Fibroblast of lung (primary cell): Measurements from ENCODE around the gene TBC1D23. TPM values are rescaled to one million over a fixed set of nuclear protein-coding genes. Genes with fewer than 3 reads are reported as not detected.
A peak's percentile ranks its signal among the peaks of the same experiment; 100 is the strongest.

ENCODE experiments used
- DNase-seq, 2 donors: peaks; one replicate each; pipeline versions ENCODE4 v3.0.0 to v3.0.0-alpha.2; 2010; ENCODE audit warnings: low read depth in 2 of 2
- H2AFZ ChIP-seq: 2 replicates; pipeline ENCODE4 v1.5.1; 2012; ENCODE audit warnings: low read length, control low read depth, inconsistent platforms
- H3K27ac ChIP-seq: 2 replicates; pipeline ENCODE4 v1.5.1; 2011; ENCODE audit warnings: low read length, control low read depth; ENCODE audit not compliant: insufficient read depth
- H3K27me3 ChIP-seq: 2 replicates; pipeline ENCODE4 v1.5.1; 2011; ENCODE audit warnings: mild to moderate bottlenecking, low read length; ENCODE audit not compliant: control insufficient read depth, insufficient read depth
- H3K36me3 ChIP-seq: 2 replicates; pipeline ENCODE4 v1.5.1; 2011; ENCODE audit warnings: low read length; ENCODE audit not compliant: control insufficient read depth, insufficient read depth
- H3K4me1 ChIP-seq: 2 replicates; pipeline ENCODE4 v1.5.1; 2011; ENCODE audit warnings: low read length; ENCODE audit not compliant: control insufficient read depth, insufficient read depth; ENCODE audit errors: extremely low read depth
- H3K4me2 ChIP-seq: 2 replicates; pipeline ENCODE4 v1.5.1; 2011; ENCODE audit warnings: low read length, control low read depth; ENCODE audit not compliant: insufficient read depth; ENCODE audit errors: extremely low read depth
- H3K4me3 ChIP-seq, 4 experiments: fragments of 200-600 bp in 1 of 4; sonication (generic) in 1 of 4; replicated peaks in 1 of 4; 2 replicates each; pipeline ENCODE4 v1.5.1; 2011 to 2016; ENCODE audit warnings: low read length in 4 of 4, low read depth in 3 of 4, mild to moderate bottlenecking in 3 of 4, control low read depth in 2 of 4, inconsistent platforms in 1 of 4, mixed read lengths in 1 of 4; ENCODE audit not compliant: insufficient read depth in 1 of 4; ENCODE audit errors: control extremely low read depth in 1 of 4
- H3K79me2 ChIP-seq: 2 replicates; pipeline ENCODE4 v1.5.1; 2012; ENCODE audit warnings: mild to moderate bottlenecking, low read length, inconsistent platforms; ENCODE audit not compliant: control insufficient read depth, insufficient read depth
- H3K9ac ChIP-seq: 2 replicates; pipeline ENCODE4 v1.5.1; 2011; ENCODE audit warnings: mild to moderate bottlenecking, low read length, control low read depth; ENCODE audit not compliant: insufficient read depth
- H3K9me3 ChIP-seq: 2 replicates; pipeline ENCODE4 v1.5.1; 2012; ENCODE audit warnings: low read depth, low read length; ENCODE audit not compliant: control insufficient read depth, insufficient read depth
- H4K20me1 ChIP-seq: 2 replicates; pipeline ENCODE4 v1.5.1; 2011; ENCODE audit warnings: low read length; ENCODE audit not compliant: control insufficient read depth, insufficient read depth; ENCODE audit errors: extremely low read depth
- CTCF ChIP-seq, 2 donors: IDR thresholded peaks in 1 of 2; conservative IDR thresholded peaks in 1 of 2; 1 replicate in 1 of 2; 2 replicates in 1 of 2; pipeline ENCODE4 v1.5.1; 2011 to 2012; ENCODE audit warnings: low read length in 2 of 2, control low read depth in 1 of 2, inconsistent platforms in 1 of 2, low read depth in 1 of 2, mild to moderate bottlenecking in 1 of 2
- EZH2 ChIP-seq: IDR thresholded peaks from 2 replicates; pipeline ENCODE4 v1.5.1; 2012; ENCODE audit warnings: low read length, control low read depth, mild to moderate bottlenecking; ENCODE audit errors: missing control alignments
- polyA plus RNA-seq, 2 donors: library from polyadenylated mRNA; depleted of rRNA in 1 of 2; stranded (reverse) in 1 of 2; unstranded in 1 of 2; fragments of >200 nt; gene quantifications; 2 replicates each; pipeline ENCODE4 v1.2.1, GENCODE V29; 2011 to 2012; ENCODE audit warnings: missing spikeins in 1 of 2
- total RNA-seq: library from RNA; depleted of rRNA; stranded (reverse); fragments of >200 nt; gene quantifications from 2 replicates; pipeline ENCODE4 v1.2.1, GENCODE V29; 2014

TBC1D23 gene
- total and polyA plus RNA-seq, 2 donors (not counting 1 experiment from before 2014, with no cell fraction given) = 54.9 to 121 TPM

- Histone ChIP-seq H3K4me2 (no peak overlapping the region), H3K27me3 (no peaks in the 10 kb centered on the region), H3K27ac (no peak overlapping the region), H3K4me1 (no peaks in the 10 kb centered on the region), H3K9ac (no peak overlapping the region), H4K20me1 (no peaks in the 10 kb centered on the region), H3K4me3 (no peak overlapping the region), H2AFZ (no peak overlapping the region), H3K9me3 (no peaks in the 10 kb centered on the region), H3K36me3 (peaks cover 4% of the 10 kb centered on the region), H3K79me2 (no peaks in the 10 kb centered on the region)
- TF ChIP-seq CTCF (conservative IDR thresholded peaks at IDR 0.05 in 1 of 2, IDR thresholded peaks at IDR 0.05 in 1 of 2; ENCODE audit: low read depth in 1 of 2, low read length in 2 of 2) (no peak), EZH2 (no peak)
- no peak for DNase-seq
These were observed 27.6 kb downstream of the TBC1D23 start for GRCh38 chr3:100288288-100288894.

GRCh38 chr3:100289339-100289738 lies 28.5 kb downstream of the TBC1D23 start:
- Histone ChIP-seq H3K4me3 (no peak overlapping the region), H4K20me1 (no peaks in the 10 kb centered on the region), H2AFZ (no peak overlapping the region), H3K27me3 (no peaks in the 10 kb centered on the region), H3K4me1 (no peaks in the 10 kb centered on the region), H3K9ac (no peak overlapping the region), H3K4me2 (no peak overlapping the region), H3K27ac (no peak overlapping the region), H3K79me2 (no peaks in the 10 kb centered on the region), H3K36me3 (peaks cover 4% of the 10 kb centered on the region), H3K9me3 (no peaks in the 10 kb centered on the region)
- peak in 1 of 2 donors; percentile 18 for DNase-seq
- TF ChIP-seq CTCF (conservative IDR thresholded peaks at IDR 0.05 in 1 of 2, IDR thresholded peaks at IDR 0.05 in 1 of 2; ENCODE audit: low read depth in 1 of 2, low read length in 2 of 2) = no peak
- no peak for TF ChIP-seq EZH2

- TF ChIP-seq EZH2 (no peak), CTCF (conservative IDR thresholded peaks at IDR 0.05 in 1 of 2, IDR thresholded peaks at IDR 0.05 in 1 of 2; ENCODE audit: low read depth in 1 of 2, low read length in 2 of 2) (no peak)
- no peak overlapping the region for H3K27ac ChIP-seq
- no peaks in the 10 kb centered on the region for H3K9me3 ChIP-seq
- H3K4me3 ChIP-seq = no peak overlapping the region
- H3K4me1 ChIP-seq = no peaks in the 10 kb centered on the region
- H2AFZ ChIP-seq = no peak overlapping the region
- DNase-seq = no peak
- no peaks in the 10 kb centered on the region for H4K20me1 ChIP-seq
- H3K27me3 ChIP-seq = no peaks in the 10 kb centered on the region
- H3K79me2 ChIP-seq = no peaks in the 10 kb centered on the region
- no peak overlapping the region for H3K9ac ChIP-seq
- H3K36me3 ChIP-seq = peaks cover 4% of the 10 kb centered on the region
- H3K4me2 ChIP-seq = no peak overlapping the region
These were observed 34.3 kb downstream of the TBC1D23 start for GRCh38 chr3:100295089-100295488.
